Thymus (tissue), 11 donors: ENCODE measurements around the gene PXT1. TPM values are rescaled to one million over a fixed set of nuclear protein-coding genes. Genes with fewer than 3 reads are reported as not detected.

Experiments
- DNase-seq, 9 donors: peaks; one replicate each; pipeline ENCODE4 v3.0.0-alpha.2; 2013; ENCODE audit warnings: low spot score in 9 of 9, low read depth in 6 of 9, missing footprints in 1 of 9
- H3K27ac ChIP-seq, 2 donors: one replicate each; pipeline ENCODE4 v1.5.1; 2013; ENCODE audit warnings: control low read depth in 1 of 2, low read depth in 1 of 2, low read length in 1 of 2, mild to moderate bottlenecking in 1 of 2, moderate library complexity in 1 of 2
- H3K27me3 ChIP-seq, 2 donors: one replicate each; pipeline ENCODE4 v1.5.1; 2013; ENCODE audit warnings: low read length in 1 of 2; ENCODE audit not compliant: control insufficient read depth in 2 of 2, insufficient read depth in 1 of 2
- H3K36me3 ChIP-seq, 2 donors: one replicate each; pipeline ENCODE4 v1.5.1; 2013; ENCODE audit warnings: low read length in 1 of 2, mild to moderate bottlenecking in 1 of 2, moderate library complexity in 1 of 2; ENCODE audit not compliant: control insufficient read depth in 2 of 2, insufficient read depth in 2 of 2
- H3K4me1 ChIP-seq, 2 donors: one replicate each; pipeline ENCODE4 v1.5.1; 2013; ENCODE audit warnings: low read length in 2 of 2; ENCODE audit not compliant: control insufficient read depth in 2 of 2, insufficient read depth in 2 of 2
- H3K4me3 ChIP-seq, 2 donors: one replicate each; pipeline ENCODE4 v1.5.1; 2013; ENCODE audit warnings: low read length in 2 of 2, control low read depth in 1 of 2, mild to moderate bottlenecking in 1 of 2
- H3K9me3 ChIP-seq, 2 donors: one replicate each; pipeline ENCODE4 v1.5.1; 2013; ENCODE audit warnings: low read length in 1 of 2, mild to moderate bottlenecking in 1 of 2; ENCODE audit not compliant: control insufficient read depth in 2 of 2, insufficient read depth in 1 of 2
- WGBS: extraction: QIAGEN DNeasy Blood & Tissue Kit; methylation state at CpG from one replicate; pipeline ENCODE4 v1.1.7; 2013; 5-methylcytosine and 5-hydroxymethylcytosine counted together
- polyA plus RNA-seq: library from polyadenylated mRNA; stranded (reverse); fragments of 200-250 nt; gene quantifications from one replicate; pipeline ENCODE4 v1.2.3, GENCODE V29; 2013
- total RNA-seq: library from RNA; stranded (reverse); fragments of 120-200 nt; gene quantifications from one replicate; pipeline ENCODE4 v1.2.4, GENCODE V29; 2013
- donor health status: healthy.

PXT1 gene
- total and polyA plus RNA-seq, 2 donors: 0.05 TPM

DNA sequence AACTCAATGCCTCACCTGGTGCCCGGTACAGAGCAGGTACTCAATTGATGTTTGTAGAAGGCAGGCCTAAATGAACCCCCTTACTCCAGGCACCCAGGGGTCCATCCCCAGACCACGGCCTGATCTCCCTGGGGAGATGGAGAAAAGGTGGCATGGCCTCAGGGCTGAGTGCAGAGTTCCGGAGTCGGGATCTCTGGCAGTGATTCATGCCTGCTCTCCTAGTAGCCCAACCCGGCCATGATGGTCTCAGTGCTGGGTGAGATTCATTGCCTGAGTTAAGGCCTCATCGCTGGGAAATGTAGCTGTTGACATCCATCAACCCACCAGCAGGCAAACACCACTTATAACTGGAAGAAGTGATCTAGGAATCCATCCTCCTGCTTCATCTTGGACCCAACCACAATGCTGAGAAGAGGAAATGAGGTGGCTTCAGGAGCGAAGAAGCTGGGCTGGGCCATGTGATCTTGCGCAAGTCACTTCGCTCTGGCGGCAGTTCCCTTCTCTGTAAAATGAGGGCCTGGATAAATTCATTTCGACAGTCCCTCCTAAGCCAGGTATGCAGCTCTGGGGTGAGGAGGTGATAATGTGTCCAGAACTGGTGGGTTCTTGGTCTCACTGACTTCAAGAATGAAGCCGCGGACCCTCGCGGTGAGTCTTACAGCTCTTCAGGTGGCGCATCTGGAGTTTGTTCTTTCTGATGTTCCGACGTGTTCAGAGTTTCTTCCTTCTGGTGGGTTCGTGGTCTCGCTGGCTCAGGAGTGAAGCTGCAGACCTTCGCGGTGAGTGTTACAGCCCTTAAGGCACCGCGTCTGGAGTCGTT is 79.9 kb downstream of the PXT1 start:
- WGBS: 82% methylated on average over 25 of the region's 25 CpGs
- Histone ChIP-seq H3K27ac (no peak overlapping the region), H3K36me3 (no peaks in the 10 kb centered on the region), H3K27me3 (no peaks in the 10 kb centered on the region), H3K4me1 (peaks cover 3 to 28% of the 10 kb centered on the region in 2 donors), H3K9me3 (peaks cover 0 to 3% of the 10 kb centered on the region in 2 donors), H3K4me3 (no peak overlapping the region)
- no peak for DNase-seq

DNA sequence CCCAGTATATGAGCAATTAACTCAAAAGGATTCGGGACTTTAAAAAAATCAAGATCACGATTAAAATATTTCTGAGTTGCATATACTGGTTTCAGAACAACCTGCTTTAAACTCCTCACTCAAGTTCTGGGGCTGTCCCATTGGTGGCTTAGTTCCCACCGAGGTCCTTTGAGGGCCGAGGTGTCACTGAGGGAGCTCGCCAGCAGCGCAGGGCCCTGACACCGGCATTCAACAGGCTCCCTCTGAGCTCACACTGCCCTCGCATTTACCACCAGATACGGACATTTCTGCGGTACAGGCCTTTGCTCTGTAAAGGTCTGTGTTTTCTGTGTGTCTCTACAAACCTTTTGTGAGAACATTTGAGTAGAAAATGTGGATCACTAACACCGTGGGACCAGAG is 81.6 kb downstream of the PXT1 start:
- no peak for DNase-seq
- no peak overlapping the region for H3K4me3 ChIP-seq
- peaks cover 0 to 3% of the 10 kb centered on the region in 2 donors for H3K9me3 ChIP-seq
- no peak overlapping the region for H3K27ac ChIP-seq
- peaks cover 5 to 29% of the 10 kb centered on the region in 2 donors for H3K4me1 ChIP-seq
- 96% methylated on average over 11 of the region's 11 CpGs for WGBS
- no peaks in the 10 kb centered on the region for H3K27me3 ChIP-seq
- no peaks in the 10 kb centered on the region for H3K36me3 ChIP-seq

DNA sequence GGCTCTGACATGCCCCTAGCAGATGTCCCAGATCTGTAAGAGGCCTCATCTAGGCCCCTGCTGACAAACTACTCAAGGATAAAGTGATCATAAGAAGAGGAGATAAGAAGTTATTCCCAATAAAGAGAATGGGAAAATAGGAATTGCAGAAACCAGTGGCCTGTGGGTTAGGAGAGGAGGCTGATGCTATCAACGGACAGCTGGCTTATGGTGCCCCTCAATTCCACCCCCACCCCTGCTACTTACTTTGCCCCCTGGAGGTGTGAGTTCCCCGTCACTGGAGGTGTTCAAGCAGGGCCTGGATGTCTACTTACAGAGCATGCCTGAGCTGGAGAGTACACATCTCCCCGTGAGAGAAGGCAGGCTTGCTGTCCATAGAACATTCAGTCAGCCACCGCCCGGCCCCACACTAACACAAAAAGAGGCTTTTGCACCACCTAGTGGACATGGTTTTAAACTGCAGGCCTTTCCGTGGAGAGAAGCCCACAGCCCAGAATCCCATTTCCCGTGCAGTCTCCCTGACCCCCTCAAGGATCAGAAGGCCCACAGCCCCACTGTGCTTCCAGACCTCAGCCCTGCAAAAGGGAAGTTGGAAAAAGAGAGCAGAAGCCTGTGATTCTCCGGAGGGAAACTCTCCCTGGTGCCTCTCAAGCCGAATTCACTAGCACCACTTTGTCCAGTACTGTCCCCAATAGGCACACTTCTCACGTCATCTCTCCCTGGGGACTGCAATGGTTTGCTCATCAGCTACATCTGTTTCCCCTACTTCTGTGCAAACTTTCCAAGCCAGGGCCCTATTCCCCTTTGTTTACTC is 82.2 kb downstream of the PXT1 start:
- Histone ChIP-seq H3K27ac (no peak overlapping the region), H3K4me3 (no peak overlapping the region), H3K36me3 (no peaks in the 10 kb centered on the region), H3K9me3 (peaks cover 0 to 3% of the 10 kb centered on the region in 2 donors), H3K27me3 (no peaks in the 10 kb centered on the region), H3K4me1 (peaks cover 5 to 25% of the 10 kb centered on the region in 2 donors)
- DNase-seq: peak in 8 of 9 donors; percentile 42 to 85 (median 62)
- 33% methylated on average over 10 of the region's 10 CpGs for WGBS

DNA sequence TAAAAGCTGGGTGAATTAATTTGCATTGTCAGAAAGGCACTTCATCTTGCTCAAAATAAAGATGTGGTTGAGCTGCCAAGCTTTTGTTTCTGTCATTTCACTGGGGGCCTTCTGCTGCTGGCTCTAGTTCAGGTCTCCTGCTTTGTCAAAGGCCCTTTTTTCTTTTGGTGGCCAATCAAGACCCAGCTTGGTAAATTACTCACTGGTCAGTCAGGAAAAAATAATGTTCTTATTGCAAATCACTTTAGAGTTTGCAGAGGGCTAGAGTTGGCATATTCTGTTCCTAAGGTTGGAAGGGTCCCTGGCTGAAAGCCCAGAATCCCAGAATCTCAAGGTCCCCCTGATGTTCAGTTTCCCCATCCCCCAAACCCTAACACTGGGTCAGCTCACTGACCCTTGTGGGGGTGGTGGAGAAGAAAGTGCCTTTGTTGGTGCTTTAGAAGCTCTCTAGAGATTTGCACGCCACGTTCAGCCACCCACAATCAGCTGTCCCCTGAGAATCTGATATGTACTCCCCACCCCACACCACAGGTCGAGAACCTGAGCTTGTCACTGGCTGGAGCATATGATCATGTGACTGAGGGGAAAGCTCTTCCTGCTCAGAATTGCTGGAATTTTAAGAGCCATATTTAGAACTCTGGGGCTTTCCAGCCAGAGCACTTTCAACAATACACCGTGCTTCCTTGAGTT is 84.3 kb downstream of the PXT1 start:
- peaks cover 5 to 20% of the 10 kb centered on the region in 2 donors for H3K4me1 ChIP-seq
- peak overlapping the region in 1 of 2 donors; percentile 78 for H3K27ac ChIP-seq
- peaks cover 0 to 2% of the 10 kb centered on the region in 2 donors for H3K9me3 ChIP-seq
- no peaks in the 10 kb centered on the region for H3K36me3 ChIP-seq
- no peak overlapping the region for H3K4me3 ChIP-seq
- WGBS: 85% methylated on average over 4 of the region's 4 CpGs
- no peaks in the 10 kb centered on the region for H3K27me3 ChIP-seq
- DNase-seq: no peak

DNA sequence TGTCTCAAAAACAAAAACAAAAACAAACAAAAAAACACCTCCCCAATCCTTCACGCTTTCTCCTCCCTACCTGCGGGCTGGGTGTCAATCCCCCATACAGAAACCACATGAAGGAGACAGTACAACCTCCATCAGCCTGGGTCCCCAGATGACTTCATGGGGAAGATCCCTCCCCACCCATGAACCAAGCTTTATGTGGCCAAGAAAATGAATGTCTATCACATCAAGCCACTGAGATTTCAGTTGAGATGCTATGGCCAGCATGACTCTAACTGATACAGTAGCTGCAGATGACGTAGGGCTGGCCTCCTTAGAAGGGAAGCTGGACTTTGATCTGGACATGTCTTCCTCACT is 84.8 kb downstream of the PXT1 start:
- Histone ChIP-seq H3K27ac (no peak overlapping the region), H3K9me3 (no peaks in the 10 kb centered on the region), H3K27me3 (no peaks in the 10 kb centered on the region), H3K36me3 (no peaks in the 10 kb centered on the region), H3K4me1 (peaks cover 5 to 20% of the 10 kb centered on the region in 2 donors), H3K4me3 (no peak overlapping the region)
- WGBS: 62% methylated on average over 3 of the region's 3 CpGs
- no peak for DNase-seq

DNA sequence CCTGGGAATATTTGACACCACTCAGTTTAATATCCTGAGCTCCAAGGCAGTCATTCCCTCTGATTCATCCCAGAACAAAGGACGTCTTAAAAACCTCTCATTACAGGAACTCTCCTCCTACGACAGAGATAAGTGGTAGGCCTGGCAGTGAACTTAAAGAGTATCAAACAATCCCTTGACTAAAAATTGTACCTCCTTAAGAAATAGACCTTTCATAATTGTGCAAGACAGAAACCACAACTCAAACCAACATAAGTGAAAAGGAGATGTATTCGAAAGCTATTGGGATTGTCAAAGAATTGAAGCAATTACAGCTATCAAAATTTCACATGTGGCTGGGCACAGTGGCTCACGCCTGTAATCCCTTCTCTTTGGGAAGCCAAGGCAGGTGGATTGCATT is 86.8 kb downstream of the PXT1 start:
- no peak for DNase-seq
- peaks cover 5 to 21% of the 10 kb centered on the region in 2 donors for H3K4me1 ChIP-seq
- H3K27ac ChIP-seq: no peak overlapping the region
- WGBS: 95% methylated on average over 4 of the region's 4 CpGs
- H3K36me3 ChIP-seq: no peaks in the 10 kb centered on the region
- H3K4me3 ChIP-seq: no peak overlapping the region
- H3K9me3 ChIP-seq: no peaks in the 10 kb centered on the region
- no peaks in the 10 kb centered on the region for H3K27me3 ChIP-seq

DNA sequence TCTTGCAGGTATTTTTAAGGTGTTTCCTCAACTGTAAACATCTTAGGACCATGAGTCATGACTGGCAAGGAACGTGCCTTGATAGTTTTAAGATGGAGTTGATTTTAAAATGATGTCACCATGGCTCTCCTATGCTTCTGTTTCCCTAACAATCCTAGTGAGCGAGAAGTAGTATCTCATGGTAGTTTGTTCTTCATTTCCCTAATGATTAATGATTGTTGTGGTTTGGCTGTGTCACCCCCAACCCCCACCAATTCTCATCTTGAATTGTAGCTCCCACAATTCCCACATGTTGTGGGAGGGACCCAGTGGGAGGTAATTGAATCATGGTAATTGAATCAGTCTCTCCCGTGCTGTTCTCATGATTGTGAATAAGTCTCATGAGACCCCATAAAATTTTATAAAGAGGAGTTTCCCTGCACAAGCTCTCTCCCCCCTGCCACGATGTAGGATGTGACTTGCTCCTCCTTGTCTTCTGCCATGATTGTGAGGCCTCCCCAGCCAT is 89.2 kb downstream of the PXT1 start:
- no peak overlapping the region for H3K4me3 ChIP-seq
- WGBS: 97% methylated on average over 4 of the region's 4 CpGs
- no peaks in the 10 kb centered on the region for H3K9me3 ChIP-seq
- H3K27me3 ChIP-seq: no peaks in the 10 kb centered on the region
- H3K4me1 ChIP-seq: peaks cover 5 to 22% of the 10 kb centered on the region in 2 donors
- no peak for DNase-seq
- H3K27ac ChIP-seq: no peak overlapping the region
- no peaks in the 10 kb centered on the region for H3K36me3 ChIP-seq

DNA sequence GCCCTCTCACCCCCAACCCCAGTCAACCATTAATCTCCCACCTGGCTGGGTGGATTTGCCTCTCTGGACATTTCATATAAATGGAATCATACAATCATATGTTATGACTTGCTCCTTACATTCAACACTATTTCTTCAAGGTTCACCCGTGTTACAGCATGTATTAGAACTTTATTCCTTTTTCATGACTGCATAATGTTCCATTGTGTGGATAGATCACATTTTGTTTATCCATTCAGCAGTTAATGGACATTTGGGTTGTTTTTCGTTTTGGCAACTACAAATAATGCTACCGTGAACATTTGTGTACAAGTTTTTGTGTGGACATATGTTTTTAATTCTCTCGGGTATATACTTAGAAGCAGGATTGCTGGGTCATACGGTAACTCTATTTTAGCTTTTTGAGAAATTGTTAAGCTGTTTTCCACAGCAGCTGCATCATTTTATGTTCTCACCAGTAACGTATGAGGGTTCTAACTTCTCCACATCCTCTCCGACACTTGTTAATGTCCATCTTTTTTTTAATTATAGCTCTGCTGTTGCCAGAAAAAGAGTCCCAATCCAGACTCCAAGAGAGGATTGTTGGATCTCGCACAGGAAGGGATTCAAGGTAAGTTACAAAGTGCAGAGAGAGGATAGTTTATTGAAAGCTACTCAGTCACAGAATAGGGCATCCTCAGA is 90.0 kb downstream of the PXT1 start:
- H3K36me3 ChIP-seq: no peaks in the 10 kb centered on the region
- H3K27ac ChIP-seq: no peak overlapping the region
- H3K4me1 ChIP-seq: peaks cover under 1 to 14% of the 10 kb centered on the region in 2 donors
- no peak overlapping the region for H3K4me3 ChIP-seq
- no peak for DNase-seq
- 96% methylated on average over 8 of the region's 8 CpGs for WGBS
- no peaks in the 10 kb centered on the region for H3K27me3 ChIP-seq
- no peaks in the 10 kb centered on the region for H3K9me3 ChIP-seq
